Trophoblast cell (in vitro differentiated cells and primary cell): ENCODE data around the gene RNASE8.

Experiments used
- DNase-seq, 2 donors: peaks; one replicate each; pipeline ENCODE4 v3.0.0-alpha.2; 2016
- H2AFZ ChIP-seq: 2 replicates; pipeline ENCODE4 v1.6.1; 2013; ENCODE audit warnings: low read length, moderate library complexity, mild to moderate bottlenecking; ENCODE audit not compliant: insufficient read depth, poor library complexity
- H2AK5ac ChIP-seq: 2 replicates; pipeline ENCODE4 v1.6.1; 2013; ENCODE audit warnings: mild to moderate bottlenecking, low read length
- H2BK120ac ChIP-seq: 2 replicates; pipeline ENCODE4 v1.6.1; 2013; ENCODE audit warnings: low read length, mild to moderate bottlenecking, moderate library complexity; ENCODE audit not compliant: insufficient read depth, poor library complexity
- H2BK12ac ChIP-seq: 2 replicates; pipeline ENCODE4 v1.6.1; 2013; ENCODE audit warnings: mild to moderate bottlenecking, low read length, moderate library complexity
- H2BK5ac ChIP-seq: 2 replicates; pipeline ENCODE4 v1.6.1; 2013; ENCODE audit warnings: low read length, low read depth, moderate library complexity, mild to moderate bottlenecking; ENCODE audit not compliant: poor library complexity
- H3K14ac ChIP-seq: 2 replicates; pipeline ENCODE4 v1.6.1; 2013; ENCODE audit warnings: mild to moderate bottlenecking, low read length
- H3K18ac ChIP-seq: 2 replicates; pipeline ENCODE4 v1.6.1; 2013; ENCODE audit warnings: mild to moderate bottlenecking, low read length
- H3K23ac ChIP-seq: 2 replicates; pipeline ENCODE4 v1.6.1; 2013; ENCODE audit warnings: low read length
- H3K27ac ChIP-seq: 2 replicates; pipeline ENCODE4 v1.5.1; 2013; ENCODE audit warnings: low read depth, mild to moderate bottlenecking, inconsistent platforms, low read length, moderate library complexity
- H3K27me3 ChIP-seq: 2 replicates; pipeline ENCODE4 v1.6.1; 2013; ENCODE audit warnings: inconsistent platforms, mild to moderate bottlenecking, low read length, moderate library complexity; ENCODE audit not compliant: insufficient read depth
- H3K36me3 ChIP-seq, 2 experiments: 1 replicate in 1 of 2; 2 replicates in 1 of 2; pipeline ENCODE4 v1.6.1; 2013; ENCODE audit warnings: low read length in 2 of 2, mild to moderate bottlenecking in 2 of 2, moderate library complexity in 1 of 2; ENCODE audit not compliant: insufficient read depth in 2 of 2, control insufficient read depth in 1 of 2
- H3K4ac ChIP-seq: 2 replicates; pipeline ENCODE4 v1.6.1; 2013; ENCODE audit warnings: low read depth, mild to moderate bottlenecking, low read length, moderate library complexity
- H3K4me1 ChIP-seq, 2 experiments: 1 replicate in 1 of 2; 2 replicates in 1 of 2; pipeline ENCODE4 v1.6.1; 2013; ENCODE audit warnings: low read length in 2 of 2, mild to moderate bottlenecking in 2 of 2, moderate library complexity in 1 of 2; ENCODE audit not compliant: insufficient read depth in 2 of 2, control insufficient read depth in 1 of 2
- H3K4me2 ChIP-seq: 2 replicates; pipeline ENCODE4 v1.6.1; 2013; ENCODE audit warnings: inconsistent platforms, mild to moderate bottlenecking, low read length, moderate library complexity
- H3K4me3 ChIP-seq: 2 replicates; pipeline ENCODE4 v1.5.1; 2013; ENCODE audit warnings: mild to moderate bottlenecking, low read depth, low read length, inconsistent platforms
- H3K79me1 ChIP-seq: one replicate; pipeline ENCODE4 v1.6.1; 2013; ENCODE audit warnings: low read length
- H3K79me2 ChIP-seq: 2 replicates; pipeline ENCODE4 v1.6.1; 2013; ENCODE audit warnings: low read length, mild to moderate bottlenecking; ENCODE audit not compliant: control insufficient read depth, insufficient read depth, poor library complexity
- H3K9ac ChIP-seq: 2 replicates; pipeline ENCODE4 v1.6.1; 2013; ENCODE audit warnings: mild to moderate bottlenecking, low read length
- H3K9me3 ChIP-seq: 2 replicates; pipeline ENCODE4 v1.6.1; 2013; ENCODE audit warnings: low read depth, mild to moderate bottlenecking, control low read depth, inconsistent platforms, low read length; ENCODE audit not compliant: insufficient read depth
- H4K12ac ChIP-seq: 2 replicates; pipeline ENCODE4 v1.6.1; 2013; ENCODE audit warnings: low read depth, mild to moderate bottlenecking, low read length, moderate library complexity
- H4K8ac ChIP-seq: 2 replicates; pipeline ENCODE4 v1.6.1; 2013; ENCODE audit warnings: low read depth, mild to moderate bottlenecking, low read length, moderate library complexity
- H4K91ac ChIP-seq: one replicate; pipeline ENCODE4 v1.6.1; 2013; ENCODE audit warnings: low read depth, mild to moderate bottlenecking, low read length, moderate library complexity
- WGBS: extraction: QIAGEN DNeasy Blood & Tissue Kit; methylation state at CpG from one replicate; pipeline ENCODE4 v1.1.7; 2013; ENCODE audit warnings: missing lambda C conversion rate; ENCODE audit not compliant: insufficient read length, insufficient coverage; ENCODE audit errors: extremely low coverage; 5-methylcytosine and 5-hydroxymethylcytosine counted together

Gene RNASE8

GRCh38 chr14:21071225-21072030 is 13.8 kb downstream of the RNASE8 start:
- no peaks in the 10 kb centered on the region for H3K9me3 ChIP-seq
- peak overlapping the region; percentile 23 for H3K23ac ChIP-seq
- H3K4me2 ChIP-seq, result peak overlapping the region; percentile 97
- H3K4me3 ChIP-seq, result peak overlapping the region; percentile 82
- H3K9ac ChIP-seq, result peak overlapping the region; percentile 87
- H2BK5ac ChIP-seq, result peak overlapping the region; percentile 96
- peak overlapping the region; percentile 96 for H2BK120ac ChIP-seq
- peaks cover 30 to 36% of the 10 kb centered on the region in 2 experiments for H3K36me3 ChIP-seq
- H4K8ac ChIP-seq, result peak overlapping the region; percentile 91
- no CpG with 5 or more reads among the region's 37 CpGs for WGBS
- peak overlapping the region; percentile 84 for H4K12ac ChIP-seq
- peaks cover 15 to 18% of the 10 kb centered on the region in 2 experiments for H3K4me1 ChIP-seq
- H2AFZ ChIP-seq, result peak overlapping the region; percentile 53
- H4K91ac ChIP-seq, result peak overlapping the region; percentile 99
- no peaks in the 10 kb centered on the region for H3K27me3 ChIP-seq
- DNase-seq, result peak; percentile 28 to 58
- H2BK12ac ChIP-seq, result peak overlapping the region; percentile 61
- H2AK5ac ChIP-seq, result peak overlapping the region; percentile 31
- peak overlapping the region; percentile 91 for H3K14ac ChIP-seq
- peak overlapping the region; percentile 88 for H3K18ac ChIP-seq
- H3K4ac ChIP-seq, result peak overlapping the region; percentile 66
- H3K79me2 ChIP-seq, result peaks cover 10% of the 10 kb centered on the region
- peak overlapping the region; percentile 99 for H3K27ac ChIP-seq
- peaks cover 24% of the 10 kb centered on the region for H3K79me1 ChIP-seq

- no CpG with 5 or more reads among the region's 4 CpGs for WGBS
Observed at GRCh38 chr14:21072031-21072473, 14.4 kb downstream of the RNASE8 start.

GRCh38 chr14:21072781-21073339 is 15.2 kb downstream of the RNASE8 start:
- H3K79me1 ChIP-seq, result peaks cover 24% of the 10 kb centered on the region
- H3K18ac ChIP-seq, result no peak overlapping the region
- H2BK120ac ChIP-seq, result no peak overlapping the region
- H3K36me3 ChIP-seq, result peaks cover 34 to 43% of the 10 kb centered on the region in 2 experiments
- no peaks in the 10 kb centered on the region for H3K9me3 ChIP-seq
- H3K23ac ChIP-seq, result no peak overlapping the region
- no peak overlapping the region for H2BK5ac ChIP-seq
- no peak overlapping the region for H3K9ac ChIP-seq
- H2AK5ac ChIP-seq, result no peak overlapping the region
- no peak overlapping the region for H2BK12ac ChIP-seq
- peaks cover 15 to 18% of the 10 kb centered on the region in 2 experiments for H3K4me1 ChIP-seq
- H3K79me2 ChIP-seq, result peaks cover 10% of the 10 kb centered on the region
- no CpG with 5 or more reads among the region's 9 CpGs for WGBS
- no peak overlapping the region for H4K91ac ChIP-seq
- H3K14ac ChIP-seq, result no peak overlapping the region
- H3K4me3 ChIP-seq, result no peak overlapping the region
- H3K27me3 ChIP-seq, result no peaks in the 10 kb centered on the region
- no peak overlapping the region for H2AFZ ChIP-seq
- H4K8ac ChIP-seq, result no peak overlapping the region
- H4K12ac ChIP-seq, result no peak overlapping the region
- H3K4me2 ChIP-seq, result peak overlapping the region; percentile 97
- no peak overlapping the region for H3K27ac ChIP-seq
- DNase-seq, result no peak
- no peak overlapping the region for H3K4ac ChIP-seq

More at GRCh38 chr14:21072031-21072473, 14.4 kb downstream of the RNASE8 start:
- Histone ChIP-seq H3K4me1 (peaks cover 15 to 18% of the 10 kb centered on the region in 2 experiments), H3K14ac (no peak overlapping the region), H3K79me2 (peaks cover 10% of the 10 kb centered on the region), H4K91ac (peak overlapping the region; percentile 48), H3K4ac (no peak overlapping the region), H3K27ac (peak overlapping the region; percentile 92), H2BK120ac (peak overlapping the region; percentile 77), H3K23ac (no peak overlapping the region), H2AFZ (no peak overlapping the region), H3K9me3 (no peaks in the 10 kb centered on the region), H3K27me3 (no peaks in the 10 kb centered on the region), H3K4me2 (peak overlapping the region; percentile 97), H3K4me3 (no peak overlapping the region), H2BK5ac (peak overlapping the region; percentile 71), H3K18ac (no peak overlapping the region), H4K12ac (no peak overlapping the region), H2BK12ac (peak overlapping the region; percentile 5), H3K9ac (no peak overlapping the region), H3K79me1 (peaks cover 24% of the 10 kb centered on the region), H3K36me3 (peaks cover 34 to 40% of the 10 kb centered on the region in 2 experiments), H2AK5ac (no peak overlapping the region), H4K8ac (no peak overlapping the region)
- peak in 1 of 2 donors; percentile 4 for DNase-seq

DNA sequence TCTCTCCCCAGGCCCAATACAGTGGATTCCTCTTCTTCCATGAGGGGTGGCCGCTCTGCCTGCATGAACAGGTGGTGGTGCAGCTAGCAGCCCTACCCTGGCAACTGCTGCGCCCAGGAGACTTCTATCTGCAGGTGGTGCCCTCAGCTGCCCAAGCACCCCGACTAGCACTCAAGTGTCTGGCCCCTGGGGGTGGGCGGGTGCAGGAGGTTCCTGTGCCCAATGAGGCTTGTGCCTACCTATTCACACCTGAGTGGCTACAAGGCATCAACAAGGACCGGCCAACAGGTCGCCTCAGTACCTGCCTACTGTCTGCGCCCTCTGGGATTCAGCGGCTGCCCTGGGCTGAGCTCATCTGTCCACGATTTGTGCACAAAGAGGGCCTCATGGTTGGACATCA is 16.3 kb downstream of the RNASE8 start:
- DNase-seq, result no peak
- no CpG with 5 or more reads among the region's 9 CpGs for WGBS
- H3K4me3 ChIP-seq, result no peak overlapping the region
- H4K8ac ChIP-seq, result no peak overlapping the region
- H3K27me3 ChIP-seq, result no peaks in the 10 kb centered on the region
- no peak overlapping the region for H2AK5ac ChIP-seq
- no peak overlapping the region for H2BK5ac ChIP-seq
- H3K79me1 ChIP-seq, result peaks cover 24% of the 10 kb centered on the region
- no peak overlapping the region for H3K27ac ChIP-seq
- H3K36me3 ChIP-seq, result peaks cover 43 to 54% of the 10 kb centered on the region in 2 experiments
- no peak overlapping the region for H3K18ac ChIP-seq
- no peak overlapping the region for H2BK12ac ChIP-seq
- no peak overlapping the region for H3K23ac ChIP-seq
- H4K91ac ChIP-seq, result no peak overlapping the region
- H3K9ac ChIP-seq, result no peak overlapping the region
- H2AFZ ChIP-seq, result no peak overlapping the region
- H3K4ac ChIP-seq, result no peak overlapping the region
- H3K4me2 ChIP-seq, result no peak overlapping the region
- H3K79me2 ChIP-seq, result peaks cover 10% of the 10 kb centered on the region
- no peaks in the 10 kb centered on the region for H3K9me3 ChIP-seq
- H3K14ac ChIP-seq, result no peak overlapping the region
- H2BK120ac ChIP-seq, result no peak overlapping the region
- H4K12ac ChIP-seq, result no peak overlapping the region
- H3K4me1 ChIP-seq, result peaks cover 15 to 17% of the 10 kb centered on the region in 2 experiments
